ENCODE results near the gene ZHX3.

DNA sequence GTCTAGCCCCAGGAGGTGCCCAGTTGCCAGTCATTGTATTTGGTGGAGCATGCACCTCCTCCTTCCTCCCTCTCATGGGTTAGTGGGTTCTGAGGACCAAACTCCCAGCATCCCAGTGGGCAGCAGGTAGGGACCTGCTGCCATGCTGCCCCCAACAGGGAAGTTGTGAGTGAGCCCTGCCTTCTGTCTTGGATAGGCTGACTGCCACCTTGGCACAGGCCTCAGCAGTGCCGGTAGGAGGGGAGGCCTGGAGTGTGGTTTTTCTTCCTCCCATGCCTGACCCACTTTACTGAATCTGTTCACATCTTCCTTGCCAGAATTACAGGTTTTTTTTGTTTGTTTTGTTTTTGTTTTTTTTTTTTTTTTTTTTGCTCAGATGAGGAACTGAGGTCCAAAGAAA lies 155.6 kb downstream of the ZHX3 start:
- TF ChIP-seq ZNF282 (CRISPR knock-in tag; IDR thresholded peaks at IDR 0.05) (no peak), POLR2A (conservative IDR thresholded peaks at IDR 0.05) (no peak), SREBF2 (CRISPR knock-in tag; IDR thresholded peaks at IDR 0.05) (no peak), ZNF175 (CRISPR knock-in tag; IDR thresholded peaks at IDR 0.05; ENCODE audit: low read depth) (no peak), ASH1L (IDR thresholded peaks at IDR 0.05; ENCODE audit: borderline replicate concordance, low read depth, partially characterized antibody) (no peak), ZKSCAN8 (CRISPR knock-in tag; IDR thresholded peaks at IDR 0.05) (no peak), NFXL1 (CRISPR knock-in tag; IDR thresholded peaks at IDR 0.05) (no peak), NFATC3 (IDR thresholded peaks at IDR 0.05) (no peak), SMC3 (conservative IDR thresholded peaks at IDR 0.05; ENCODE audit: insufficient read depth, low read depth, low read length) (no peak), ZNF184 (CRISPR knock-in tag; IDR thresholded peaks at IDR 0.05) (no peak), ATF1 (CRISPR knock-in tag; IDR thresholded peaks at IDR 0.05) (no peak), ATF1 (tag; IDR thresholded peaks at IDR 0.05) (no peak)
- TF ChIP-seq, protein P1, sequence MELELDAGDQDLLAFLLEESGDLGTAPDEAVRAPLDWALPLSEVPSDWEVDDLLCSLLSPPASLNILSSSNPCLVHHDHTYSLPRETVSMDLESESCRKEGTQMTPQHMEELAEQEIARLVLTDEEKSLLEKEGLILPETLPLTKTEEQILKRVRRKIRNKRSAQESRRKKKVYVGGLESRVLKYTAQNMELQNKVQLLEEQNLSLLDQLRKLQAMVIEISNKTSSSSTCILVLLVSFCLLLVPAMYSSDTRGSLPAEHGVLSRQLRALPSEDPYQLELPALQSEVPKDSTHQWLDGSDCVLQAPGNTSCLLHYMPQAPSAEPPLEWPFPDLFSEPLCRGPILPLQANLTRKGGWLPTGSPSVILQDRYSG (tag; conservative IDR thresholded peaks at IDR 0.05; ENCODE audit: low read depth): no peak
